Activated T-helper 9 cell treated with anti-CD3 and anti-CD28 coated beads, Interleukin-2, amount 50 U/mL, for 16 hours (primary cell): ENCODE data around the gene USP6NL.
"Not testable (repeated sequence)": the region's sequence is repeated elsewhere in the genome, so short reads cannot be mapped to it uniquely, and the experiment has no call there.

ENCODE experiments used
- DNase-seq: peaks from one replicate; pipeline ENCODE4 v3.0.0-alpha.2; 2020; ENCODE audit warnings: low read depth

The USP6NL gene

GRCh38 chr10:11611248-11612020, at the start of gene USP6NL:
Gene USP6NL, minus strand, starts transcription at chr10:11611650. Its CDS starts 14,016 bp downstream, at chr10:11597634.
- DNase-seq = peak; percentile 50

- DNase-seq = no peak
These were observed 47.4 kb upstream of the USP6NL start for GRCh38 chr10:11658801-11659368.

- DNase-seq = no peak
These were observed 44.4 kb upstream of the USP6NL start for GRCh38 chr10:11655836-11656235.

GRCh38 chr10:11654659-11655058, 43.2 kb upstream of the USP6NL start:
- DNase-seq = no peak

- no peak for DNase-seq
These were observed 42.5 kb upstream of the USP6NL start for GRCh38 chr10:11653758-11654471.

- no peak for DNase-seq
These were observed 36.2 kb upstream of the USP6NL start for GRCh38 chr10:11647676-11648075.

GRCh38 chr10:11646450-11646849, 35.0 kb upstream of the USP6NL start:
- DNase-seq = no peak

- no peak for DNase-seq
These were observed 31.6 kb upstream of the USP6NL start for GRCh38 chr10:11643039-11643438.

GRCh38 chr10:11642566-11642965, 31.1 kb upstream of the USP6NL start:
- no peak for DNase-seq

- DNase-seq = no peak
These were observed 28.7 kb upstream of the USP6NL start for GRCh38 chr10:11639849-11640764.

- DNase-seq = no peak
These were observed 27.9 kb upstream of the USP6NL start for GRCh38 chr10:11639362-11639761.

- no peak for DNase-seq
These were observed 26.7 kb upstream of the USP6NL start for GRCh38 chr10:11638055-11638698.

- no peak for DNase-seq
These were observed 25.4 kb upstream of the USP6NL start for GRCh38 chr10:11636697-11637303.

GRCh38 chr10:11631890-11632587, 20.6 kb upstream of the USP6NL start:
- DNase-seq = no peak

GRCh38 chr10:11631291-11631690, 19.8 kb upstream of the USP6NL start:
- no peak for DNase-seq

GRCh38 chr10:11629731-11630130, 18.3 kb upstream of the USP6NL start:
- DNase-seq = no peak

- not testable (repeated sequence) for DNase-seq
These were observed 16.5 kb upstream of the USP6NL start for GRCh38 chr10:11627941-11628340.

- no peak for DNase-seq
These were observed 14.6 kb upstream of the USP6NL start for GRCh38 chr10:11626071-11626470.

GRCh38 chr10:11625019-11625735, 13.7 kb upstream of the USP6NL start:
- DNase-seq = no peak

GRCh38 chr10:11617233-11617632, 5.8 kb upstream of the USP6NL start:
- no peak for DNase-seq
